Measurements from ENCODE around the gene SLFNL1.

Gene SLFNL1

DNA sequence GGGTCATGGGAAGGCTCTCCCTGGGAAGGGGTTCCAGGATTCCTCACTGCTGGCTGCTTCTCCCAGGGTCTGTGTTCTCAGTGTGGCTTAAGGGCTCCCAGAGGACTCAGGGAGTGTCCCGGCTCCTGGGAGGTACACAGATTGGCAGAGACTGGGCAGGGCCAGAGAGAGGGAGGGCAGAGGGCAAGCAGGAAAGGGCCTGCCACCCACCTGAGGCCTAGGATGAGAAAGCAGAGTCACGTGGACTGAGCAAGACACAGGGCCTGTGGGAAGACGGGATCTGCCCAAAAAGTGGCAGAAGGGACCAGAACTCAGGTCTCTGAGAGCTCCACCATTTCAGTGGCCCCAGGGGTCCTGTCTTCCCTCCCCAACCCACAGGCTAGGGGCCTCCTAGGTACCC is 871 bp downstream of the SLFNL1 start:
- in situ Hi-C loops (cut with MboI; ENCODE audit: low sequenced_read_pairs): no loop called here

GRCh38 chr1:41020109-41020576 is 1.4 kb downstream of the SLFNL1 start:
- in situ Hi-C loops (cut with MboI; ENCODE audit: low sequenced_read_pairs): no loop called here

GRCh38 chr1:41019353-41019745 is 2.2 kb downstream of the SLFNL1 start:
- in situ Hi-C loops (cut with MboI; ENCODE audit: low sequenced_read_pairs): no loop called here

DNA sequence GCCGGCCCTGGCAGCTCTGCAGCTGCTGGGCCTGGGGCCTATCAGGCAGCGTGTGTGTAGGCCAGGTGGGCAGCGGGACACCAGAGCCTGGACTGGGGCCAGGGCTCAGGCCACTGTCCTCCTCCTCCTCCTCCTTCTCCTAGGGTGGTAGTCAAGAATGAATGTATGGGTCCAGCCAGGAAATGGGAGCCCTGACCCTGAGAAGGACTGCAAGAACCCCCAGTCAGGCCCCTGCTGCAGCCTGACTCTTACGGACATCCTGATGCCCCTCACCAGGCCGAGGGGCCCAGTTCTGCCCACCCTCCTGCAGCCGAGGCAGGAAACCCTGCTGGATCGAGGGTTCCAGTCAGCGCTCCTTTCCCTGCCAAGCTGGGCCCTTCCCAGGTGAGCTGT is 3.5 kb downstream of the SLFNL1 start:
- in situ Hi-C loops (cut with MboI; ENCODE audit: low sequenced_read_pairs): no loop called here

- in situ Hi-C loops (cut with MboI; ENCODE audit: low sequenced_read_pairs): no loop called here
These were observed 4.1 kb downstream of the SLFNL1 start for GRCh38 chr1:41017141-41018017.

- in situ Hi-C loops (cut with MboI; ENCODE audit: low sequenced_read_pairs): no loop called here
These were observed 5.5 kb downstream of the SLFNL1 start for GRCh38 chr1:41015897-41016470.

DNA sequence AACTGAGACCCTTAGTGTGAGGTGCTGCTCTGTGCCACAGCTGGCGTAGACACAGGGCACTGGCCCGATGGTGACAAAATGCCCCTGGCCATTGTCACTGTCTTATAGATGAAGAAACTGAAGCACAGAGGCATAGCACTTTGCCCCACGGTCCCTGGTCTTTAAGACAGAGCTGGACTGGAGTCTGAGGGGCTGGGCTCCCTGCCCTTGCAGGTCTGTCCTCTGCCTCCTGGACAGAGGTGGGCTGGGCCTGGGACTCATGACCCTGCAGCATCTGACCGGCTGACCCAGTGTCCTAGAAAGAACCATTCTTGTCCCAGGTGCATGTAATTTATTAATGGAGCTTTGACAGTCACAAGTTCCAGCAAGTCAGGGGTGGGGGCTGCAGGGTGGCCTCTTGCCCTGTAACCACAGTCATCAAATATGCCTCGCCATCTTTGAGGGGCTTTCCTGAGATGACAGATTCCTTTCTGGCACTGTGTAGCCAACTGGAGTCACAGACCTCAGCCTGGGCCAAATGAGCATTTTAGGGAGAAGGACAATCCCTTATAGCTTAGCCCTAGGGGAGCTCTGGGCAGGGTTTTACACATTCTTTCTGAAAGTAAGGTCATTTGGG is 6.1 kb downstream of the SLFNL1 start:
- in situ Hi-C loops (cut with MboI; ENCODE audit: low sequenced_read_pairs): no loop called here

DNA sequence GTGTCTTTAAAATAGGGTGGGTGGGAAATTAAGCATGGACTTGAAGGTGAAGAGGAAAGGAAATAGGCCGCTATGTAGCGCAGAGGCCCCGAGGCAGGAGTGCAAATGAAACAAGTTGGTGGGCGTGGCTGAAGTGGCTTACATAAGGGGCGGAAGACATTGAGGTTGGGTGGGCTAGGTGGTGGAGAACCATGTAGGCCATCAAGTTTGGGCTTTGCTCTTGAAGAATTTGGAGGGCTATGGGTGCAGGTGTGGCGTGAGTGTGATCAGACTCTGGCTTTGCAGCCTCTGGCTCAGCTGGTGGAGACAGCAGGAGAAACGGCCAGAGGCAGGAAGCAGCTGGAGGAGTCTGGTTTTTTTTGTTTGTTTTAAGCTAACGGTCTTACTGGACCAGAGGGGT is 6.7 kb downstream of the SLFNL1 start:
- in situ Hi-C loops (cut with MboI; ENCODE audit: low sequenced_read_pairs): no loop called here

DNA sequence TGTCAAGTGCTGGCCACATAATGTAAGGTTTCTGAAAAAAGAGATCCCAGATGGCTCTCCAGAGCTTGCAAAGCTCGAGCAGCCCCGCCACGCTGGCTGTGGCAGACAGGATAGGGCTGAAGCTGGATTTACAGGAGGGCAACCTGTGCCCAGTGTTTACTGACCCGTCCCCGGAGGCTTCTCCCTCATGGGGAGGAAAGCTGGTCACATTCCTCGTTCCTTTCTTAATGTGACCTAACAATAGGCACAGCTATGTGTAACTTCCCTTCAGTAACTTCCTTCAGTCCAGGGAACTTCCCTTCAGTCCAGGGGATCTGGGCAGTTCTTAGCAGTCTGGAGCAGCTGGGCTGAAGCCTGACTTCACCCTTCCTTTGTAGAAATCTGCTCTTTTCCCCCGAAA is 7.7 kb downstream of the SLFNL1 start:
- in situ Hi-C loops (cut with MboI; ENCODE audit: low sequenced_read_pairs): no loop called here

GRCh38 chr1:41013024-41013423 is 8.5 kb downstream of the SLFNL1 start:
- in situ Hi-C loops (cut with MboI; ENCODE audit: low sequenced_read_pairs): no loop called here

DNA sequence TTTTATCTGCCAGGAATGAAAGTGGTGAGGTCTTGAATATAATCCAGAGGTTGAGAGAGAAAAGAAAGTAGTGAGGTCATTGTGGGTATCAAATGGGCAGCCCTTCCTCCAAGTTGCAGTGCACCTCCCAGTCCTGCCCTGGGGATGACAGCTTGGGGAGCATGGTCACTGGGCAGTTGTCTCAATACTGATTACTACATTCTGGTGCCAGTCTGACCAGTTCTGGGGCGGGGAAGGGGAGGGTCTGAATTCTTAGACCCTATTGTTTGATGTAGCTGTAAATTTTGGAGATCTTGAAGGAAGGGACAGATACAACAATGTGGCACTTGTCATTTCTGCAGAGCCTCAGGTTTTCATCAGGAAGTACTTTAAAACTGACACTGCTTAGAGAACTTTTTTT is 11.2 kb downstream of the SLFNL1 start:
- in situ Hi-C loops (cut with MboI; ENCODE audit: low sequenced_read_pairs): no loop called here

DNA sequence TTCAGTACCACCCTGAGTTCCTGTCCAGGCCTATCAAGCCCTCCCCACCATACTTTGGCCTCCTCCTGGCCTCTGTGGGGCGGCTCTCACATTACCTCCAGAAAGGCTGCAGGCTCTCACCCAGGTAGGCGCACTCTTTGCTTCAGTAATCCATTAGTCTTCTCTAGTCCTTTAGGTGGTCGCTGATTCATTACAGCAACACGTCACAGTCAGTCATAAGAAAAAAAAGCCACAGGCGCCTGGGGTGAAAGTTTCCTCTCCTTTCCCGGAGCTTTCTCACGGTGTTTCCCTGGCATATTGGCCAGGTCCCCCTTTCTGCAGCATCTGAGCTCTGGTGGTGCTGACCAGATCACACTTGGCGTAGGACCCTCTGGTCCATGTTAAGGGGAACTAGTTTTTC is 12.1 kb downstream of the SLFNL1 start:
- in situ Hi-C loops (cut with MboI; ENCODE audit: low sequenced_read_pairs): no loop called here

DNA sequence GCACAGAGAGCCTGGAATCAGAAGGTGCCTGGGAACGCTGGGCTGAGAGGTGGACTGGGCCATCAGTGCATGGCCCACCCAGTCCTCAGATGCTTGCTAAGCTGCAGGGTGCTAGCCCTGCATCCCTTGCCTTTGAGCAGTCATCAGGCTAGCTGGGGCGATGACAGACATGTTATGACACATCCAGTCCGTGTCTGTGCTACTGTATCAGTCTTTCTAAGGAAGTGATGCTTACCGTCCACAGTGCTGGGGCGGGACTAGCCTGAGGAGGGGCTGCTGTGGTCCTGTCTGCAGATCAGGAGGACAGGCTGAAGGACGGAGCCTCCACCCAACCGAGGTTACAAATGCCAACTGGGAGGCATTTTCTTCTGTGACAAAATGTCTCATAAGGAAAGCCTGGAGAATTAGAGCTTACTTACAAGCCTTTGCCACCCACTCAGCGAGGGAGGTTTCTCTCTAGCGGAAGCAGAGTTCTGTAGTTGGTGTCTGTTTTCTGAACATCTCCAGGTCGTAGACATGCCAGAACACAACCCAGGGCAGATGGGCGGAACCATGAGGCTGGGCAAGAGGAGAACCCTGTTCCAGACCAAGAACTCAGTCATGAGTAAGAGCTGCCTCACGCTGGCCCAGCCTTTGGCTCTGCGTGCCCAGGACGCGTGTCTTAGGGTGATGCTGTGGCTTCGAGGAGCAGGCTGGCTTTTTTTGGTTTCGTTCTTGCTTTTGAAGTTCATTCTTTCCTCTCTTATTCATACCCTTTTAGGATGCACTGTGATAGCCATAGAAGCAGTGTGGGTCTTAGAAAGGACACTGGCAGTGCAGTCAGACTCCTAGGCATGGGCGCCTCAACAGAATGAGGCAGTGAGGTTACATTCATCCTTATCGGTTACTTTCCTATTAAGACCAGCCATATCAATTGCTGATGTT is 14.3 kb downstream of the SLFNL1 start:
- in situ Hi-C loops (cut with MboI; ENCODE audit: low sequenced_read_pairs): no loop called here

DNA sequence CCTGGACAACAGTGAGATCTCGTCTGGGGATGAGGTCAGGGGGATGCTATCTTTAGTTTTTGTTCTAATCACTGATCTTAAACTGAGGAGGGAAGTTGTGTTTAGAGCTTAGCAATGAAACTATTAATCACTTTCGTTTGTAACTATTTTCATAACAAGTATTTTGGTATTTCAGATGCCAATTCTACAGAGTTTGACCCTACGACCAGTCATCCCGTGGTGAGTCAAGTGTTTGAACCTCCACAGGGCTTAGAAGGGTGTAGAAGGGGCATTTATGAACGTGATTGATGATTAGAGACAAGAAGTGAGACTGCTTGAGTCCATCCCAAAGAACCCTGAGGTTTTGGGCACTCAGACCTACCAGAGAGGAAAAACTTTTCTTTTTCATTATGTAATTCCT is 15.6 kb downstream of the SLFNL1 start:
- in situ Hi-C loops (cut with MboI; ENCODE audit: low sequenced_read_pairs): no loop called here

DNA sequence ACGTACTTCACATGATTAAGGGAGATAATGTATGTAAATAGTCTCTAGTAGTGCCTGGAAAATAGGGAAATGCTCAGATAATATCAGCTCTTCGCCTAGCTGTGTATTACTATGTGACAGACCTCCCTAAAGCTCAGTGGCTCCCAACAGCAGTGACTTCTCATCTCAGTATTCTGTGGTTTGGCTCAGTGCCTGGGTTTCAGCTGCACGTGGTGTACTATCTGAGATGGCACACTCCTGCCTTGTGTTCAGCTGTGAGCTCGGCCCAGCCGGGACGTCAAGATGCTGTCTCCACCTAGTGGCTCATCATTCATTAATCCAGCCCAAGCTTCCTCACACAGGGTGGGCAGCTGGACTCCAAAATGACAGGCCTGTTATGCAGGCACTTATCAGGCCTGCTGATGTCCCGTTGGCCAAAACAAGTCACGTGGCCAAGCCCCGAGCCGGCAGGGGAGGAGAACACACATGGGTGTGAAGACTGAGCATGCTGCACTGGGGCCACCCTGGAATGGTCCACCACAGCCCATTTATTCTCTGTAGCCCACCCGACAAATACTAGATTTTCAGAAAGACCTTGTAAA is 17.8 kb downstream of the SLFNL1 start:
- in situ Hi-C loops (cut with MboI; ENCODE audit: low sequenced_read_pairs): no loop called here

DNA sequence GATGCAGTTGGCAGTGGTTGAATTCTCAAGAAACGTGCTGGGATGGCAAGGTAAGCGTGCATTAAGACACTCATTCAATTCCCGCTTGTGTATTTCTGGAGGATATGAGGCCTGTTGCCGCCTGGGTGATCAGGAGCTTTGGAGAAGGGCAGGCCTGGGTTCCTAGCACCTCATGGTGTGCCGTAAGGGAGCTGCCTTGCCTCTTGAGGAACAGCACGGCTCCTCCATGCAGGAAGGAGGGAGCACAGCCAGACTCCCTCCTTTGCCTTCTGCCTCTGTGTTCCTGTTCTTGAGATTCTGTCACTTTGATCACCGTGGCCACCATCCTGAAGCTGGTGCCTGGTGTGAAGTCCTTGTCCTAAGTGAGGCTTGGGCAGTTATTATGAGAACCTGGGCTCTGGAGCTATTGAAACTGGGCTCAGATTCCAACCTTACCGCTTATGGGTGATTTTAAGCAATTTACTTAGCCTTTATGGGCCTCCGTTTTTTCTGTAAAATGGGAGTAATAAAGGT is 18.3 kb downstream of the SLFNL1 start:
- in situ Hi-C loops (cut with MboI; ENCODE audit: low sequenced_read_pairs): no loop called here

- in situ Hi-C loops (cut with MboI; ENCODE audit: low sequenced_read_pairs): no loop called here
These were observed 22.9 kb downstream of the SLFNL1 start for GRCh38 chr1:40998668-40999067.

DNA sequence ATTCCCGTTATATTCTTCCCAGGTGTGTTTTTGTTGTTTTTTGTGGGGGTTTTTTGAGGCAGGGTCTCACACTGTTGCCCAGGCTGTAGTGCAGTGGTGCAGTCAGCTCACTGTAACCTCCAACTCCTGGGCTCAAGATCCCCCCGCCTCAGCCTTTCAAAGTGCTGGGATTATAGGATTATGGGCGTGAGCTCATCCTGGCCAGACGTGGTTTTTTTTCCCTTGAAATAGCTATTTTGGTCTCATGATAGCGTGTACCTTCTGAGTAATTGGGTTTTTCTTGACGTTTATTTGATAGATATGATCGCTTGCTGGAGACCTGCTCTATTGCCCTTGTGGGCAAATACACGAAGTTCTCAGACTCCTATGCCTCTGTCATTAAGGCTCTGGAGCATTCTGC is 24.4 kb downstream of the SLFNL1 start:
- in situ Hi-C loops (cut with MboI; ENCODE audit: low sequenced_read_pairs): no loop called here

- in situ Hi-C loops (cut with MboI; ENCODE audit: low sequenced_read_pairs): no loop called here
These were observed 32.5 kb downstream of the SLFNL1 start for GRCh38 chr1:40989066-40989465.

DNA sequence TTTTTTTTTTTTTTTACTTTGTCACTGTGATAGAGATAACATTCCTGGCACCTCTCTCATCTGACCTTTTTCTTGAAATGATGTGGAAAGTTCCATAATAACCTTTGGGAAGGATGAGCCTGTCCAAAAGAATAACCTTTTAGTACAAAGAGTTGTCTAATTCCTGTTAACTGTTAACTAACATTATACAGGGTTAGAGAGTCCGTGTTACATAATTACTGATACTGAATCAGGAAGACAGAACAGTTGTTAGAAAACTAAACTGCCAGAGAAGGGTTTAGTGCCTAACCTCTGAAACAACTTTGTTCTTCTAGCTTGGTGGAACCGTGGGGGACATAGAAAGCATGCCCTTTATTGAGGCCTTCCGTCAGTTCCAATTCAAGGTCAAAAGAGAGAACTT is 33.2 kb downstream of the SLFNL1 start:
- in situ Hi-C loops (cut with MboI; ENCODE audit: low sequenced_read_pairs): no loop called here

All from hTERT RPE-1 (cell line).